ENCODE results near the gene DMAC2L.
"Not testable (repeated sequence)": the region's sequence is repeated elsewhere in the genome, so short reads cannot be mapped to it uniquely, and the experiment has no call there.

- TF ChIP-seq POLR2A (IDR thresholded peaks at IDR 0.05; ENCODE audit: low read length); GATA1 (IDR thresholded peaks at IDR 0.05; ENCODE audit: low read depth, low read length): not testable (repeated sequence)
Measured at GRCh38 chr14:50365572-50365971, 53.4 kb downstream of the DMAC2L start.

All from erythroblast (primary cell).